ENCODE results near the gene CDC73.

- TF ChIP-seq CTCF (conservative IDR thresholded peaks at IDR 0.05; ENCODE audit: low read length) (no peak), EZH2phosphoT487 (IDR thresholded peaks at IDR 0.05; ENCODE audit: borderline replicate concordance, low read depth, low read length) (no peak)
These were observed 36.6 kb upstream of the CDC73 start for GRCh38 chr1:193085263-193085662.
